Small intestine (tissue), 7 donors: ENCODE data around the gene FRMD4B. TPM values are rescaled to one million over a fixed set of nuclear protein-coding genes. Genes with fewer than 3 reads are reported as not detected.
A peak's percentile ranks its signal among the peaks of the same experiment; 100 is the strongest.

Experiments used
- DNase-seq, 2 donors: peaks; one replicate each; pipeline versions ENCODE4 v3.0.0 to v3.0.0-alpha.2; 2013
- FAIRE-seq: peaks from 2 replicates; lab custom pipeline; 2012; peaks lifted over from hg19 to GRCh38; lab: Jason Lieb, UNC
- H3K27ac ChIP-seq, 3 donors: one replicate each; pipeline ENCODE4 v1.5.1; 2013; ENCODE audit warnings: low read length in 2 of 3, mild to moderate bottlenecking in 2 of 3, control low read depth in 1 of 3, inconsistent platforms in 1 of 3, low read depth in 1 of 3, moderate library complexity in 1 of 3
- H3K27me3 ChIP-seq, 3 donors: one replicate each; pipeline ENCODE4 v1.6.1; 2013; ENCODE audit warnings: low read length in 3 of 3, inconsistent platforms in 1 of 3; ENCODE audit not compliant: control insufficient read depth in 3 of 3, insufficient read depth in 3 of 3
- H3K36me3 ChIP-seq, 3 donors: one replicate each; pipeline ENCODE4 v1.6.1; 2013; ENCODE audit warnings: low read length in 3 of 3, inconsistent platforms in 1 of 3, low read depth in 1 of 3, mild to moderate bottlenecking in 1 of 3, moderate library complexity in 1 of 3; ENCODE audit not compliant: control insufficient read depth in 3 of 3, insufficient read depth in 2 of 3
- H3K4me1 ChIP-seq, 3 donors: one replicate each; pipeline ENCODE4 v1.6.1; 2013; ENCODE audit warnings: low read length in 2 of 3, inconsistent platforms in 1 of 3, low read depth in 1 of 3, mild to moderate bottlenecking in 1 of 3, moderate library complexity in 1 of 3; ENCODE audit not compliant: control insufficient read depth in 3 of 3, insufficient read depth in 2 of 3
- H3K4me3 ChIP-seq, 3 donors: one replicate each; pipeline ENCODE4 v1.5.1; 2013; ENCODE audit warnings: low read length in 3 of 3, control low read depth in 1 of 3, inconsistent platforms in 1 of 3, low read depth in 1 of 3, mild to moderate bottlenecking in 1 of 3, moderate library complexity in 1 of 3
- H3K9me3 ChIP-seq, 2 donors: one replicate each; pipeline ENCODE4 v1.6.1; 2013; ENCODE audit warnings: low read depth in 1 of 2, low read length in 1 of 2; ENCODE audit not compliant: control insufficient read depth in 2 of 2, insufficient read depth in 1 of 2
- WGBS, 3 donors: extraction: QIAGEN DNeasy Blood & Tissue Kit; methylation state at CpG; one replicate each; pipeline ENCODE4 v1.1.7; 2013; 5-methylcytosine and 5-hydroxymethylcytosine counted together
- polyA plus RNA-seq, 4 donors: library from polyadenylated mRNA; stranded (reverse) in 3 of 4; unstranded in 1 of 4; fragments of 200-250 nt in 3 of 4; fragments of 120-200 nt in 1 of 4; gene quantifications; one replicate each; pipeline versions ENCODE4 v1.2.1 to v1.2.3, GENCODE V29; 2013
- donor health status: healthy with polysubstance abuse.
- donor health status: control.
- donor health status: control.
- donor health status: Bipolar disorder and iron deficiency.
- donor health status: healthy.

Gene FRMD4B
- polyA plus RNA-seq, 4 donors: 5.6 to 16.3 (median 8.4) TPM

DNA sequence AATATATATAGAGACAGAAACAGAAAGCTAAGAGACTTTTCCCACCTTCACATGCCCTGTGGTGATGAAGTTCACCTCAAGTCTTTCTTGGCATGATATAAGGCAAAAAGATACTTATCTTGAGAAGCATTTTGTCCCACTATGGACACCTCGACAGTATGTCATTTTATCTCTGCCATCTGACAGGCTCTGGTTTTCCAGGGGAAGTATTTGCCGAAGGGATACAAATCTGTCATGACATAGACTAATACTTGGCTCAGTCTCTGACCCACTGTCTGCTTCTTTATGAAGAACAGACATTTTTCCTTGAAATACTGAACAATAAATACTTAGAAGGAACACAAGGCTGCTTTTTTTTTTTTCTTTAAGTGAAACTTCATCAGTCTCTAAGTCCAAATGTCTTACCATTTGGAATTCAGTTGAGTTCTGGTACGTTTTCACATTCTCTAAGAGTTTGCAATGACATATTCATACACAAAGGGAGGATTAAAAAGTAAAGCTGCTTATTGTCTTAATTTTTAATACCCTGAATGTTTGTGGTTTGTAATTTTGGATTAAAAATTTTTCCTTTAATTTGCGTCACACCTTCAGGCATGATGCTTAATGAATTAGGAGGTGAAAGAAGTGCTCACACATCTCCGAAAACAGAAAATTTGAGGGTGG lies 175.7 kb downstream of the FRMD4B start:
- no peak for DNase-seq
- Histone ChIP-seq H3K27me3 (no peaks in the 10 kb centered on the region), H3K4me3 (no peak overlapping the region), H3K9me3 (no peaks in the 10 kb centered on the region), H3K36me3 (peaks cover 0 to 14% (median 0%) of the 10 kb centered on the region in 3 donors), H3K4me1 (peaks cover 0 to 6% (median 0%) of the 10 kb centered on the region in 3 donors), H3K27ac (no peak overlapping the region)
- WGBS, 3 donors: 87 to 90% (median 90%) methylated on average over 5 of the region's 5 CpGs
- FAIRE-seq: no peak

GRCh38 chr3:69209413-69209812 lies 176.5 kb downstream of the FRMD4B start:
- H3K27ac ChIP-seq: no peak overlapping the region
- DNase-seq (no peak), FAIRE-seq (no peak)
- H3K9me3 ChIP-seq: no peaks in the 10 kb centered on the region
- peaks cover 0 to 6% (median 0%) of the 10 kb centered on the region in 3 donors for H3K4me1 ChIP-seq
- no peak overlapping the region for H3K4me3 ChIP-seq
- H3K36me3 ChIP-seq: peaks cover 0 to 8% (median 0%) of the 10 kb centered on the region in 3 donors
- H3K27me3 ChIP-seq: no peaks in the 10 kb centered on the region

DNA sequence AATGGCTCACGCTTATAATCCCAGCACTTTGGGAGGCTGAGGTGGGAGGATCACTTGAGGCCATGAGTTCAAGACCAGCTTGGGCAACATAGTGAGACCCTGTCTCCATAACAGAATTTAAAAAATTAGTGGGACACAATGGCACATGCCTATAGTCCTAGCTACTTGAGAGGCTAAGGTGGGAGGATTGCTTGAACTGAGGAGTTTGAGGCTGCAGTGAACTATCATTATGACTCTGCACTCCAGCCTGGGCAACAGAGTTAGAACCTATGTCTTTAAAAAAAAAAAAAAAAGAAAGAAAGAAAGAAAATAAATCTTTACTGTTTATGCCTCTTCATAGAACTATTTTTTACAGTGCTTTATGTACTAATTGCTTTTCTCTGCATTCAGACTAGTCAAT lies 178.9 kb downstream of the FRMD4B start:
- DNase-seq: no peak
- Histone ChIP-seq H3K4me3 (no peak overlapping the region), H3K9me3 (no peaks in the 10 kb centered on the region), H3K27ac (no peak overlapping the region), H3K4me1 (peaks cover 0 to 10% (median 0%) of the 10 kb centered on the region in 3 donors), H3K27me3 (no peaks in the 10 kb centered on the region), H3K36me3 (no peaks in the 10 kb centered on the region)
- 96 to 100% (median 96%) methylated on average over 1 of the region's 1 CpG for WGBS, 3 donors
- FAIRE-seq: no peak

DNA sequence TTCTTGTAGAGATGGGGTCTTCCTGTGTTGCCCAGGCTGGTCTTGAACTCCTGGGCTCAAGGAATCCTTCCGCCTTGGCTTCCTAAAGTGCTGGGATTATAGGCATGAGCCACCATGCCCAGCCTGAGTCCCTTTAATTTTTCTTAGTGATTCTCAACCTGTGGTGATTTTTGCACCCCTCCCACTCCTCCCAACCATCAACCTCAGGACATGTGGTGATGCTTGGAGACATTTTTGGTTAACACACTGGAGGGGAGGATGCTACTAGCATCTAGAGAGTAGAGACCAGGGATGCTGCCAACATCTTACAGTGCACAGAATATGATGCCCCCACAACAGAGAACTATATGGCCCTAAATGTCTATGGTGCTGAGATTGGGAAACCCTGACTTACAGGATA lies 180.5 kb downstream of the FRMD4B start:
- Histone ChIP-seq H3K4me1 (peaks cover 0 to 15% (median 3%) of the 10 kb centered on the region in 3 donors), H3K4me3 (no peak overlapping the region), H3K27ac (no peak overlapping the region), H3K27me3 (no peaks in the 10 kb centered on the region), H3K9me3 (no peaks in the 10 kb centered on the region), H3K36me3 (no peaks in the 10 kb centered on the region)
- WGBS, 3 donors: 100% methylated on average over 1 of the region's 1 CpG
- no peak for FAIRE-seq
- no peak for DNase-seq

- Histone ChIP-seq H3K9me3 (no peaks in the 10 kb centered on the region), H3K27ac (no peak overlapping the region), H3K4me1 (peaks cover 0 to 15% (median 3%) of the 10 kb centered on the region in 3 donors), H3K27me3 (no peaks in the 10 kb centered on the region), H3K36me3 (no peaks in the 10 kb centered on the region), H3K4me3 (no peak overlapping the region)
- WGBS, 3 donors: 52 to 63% (median 52%) methylated on average over 8 of the region's 8 CpGs
- DNase-seq: no peak
- FAIRE-seq: no peak
These were observed 181.5 kb downstream of the FRMD4B start for GRCh38 chr3:69204315-69204957.

DNA sequence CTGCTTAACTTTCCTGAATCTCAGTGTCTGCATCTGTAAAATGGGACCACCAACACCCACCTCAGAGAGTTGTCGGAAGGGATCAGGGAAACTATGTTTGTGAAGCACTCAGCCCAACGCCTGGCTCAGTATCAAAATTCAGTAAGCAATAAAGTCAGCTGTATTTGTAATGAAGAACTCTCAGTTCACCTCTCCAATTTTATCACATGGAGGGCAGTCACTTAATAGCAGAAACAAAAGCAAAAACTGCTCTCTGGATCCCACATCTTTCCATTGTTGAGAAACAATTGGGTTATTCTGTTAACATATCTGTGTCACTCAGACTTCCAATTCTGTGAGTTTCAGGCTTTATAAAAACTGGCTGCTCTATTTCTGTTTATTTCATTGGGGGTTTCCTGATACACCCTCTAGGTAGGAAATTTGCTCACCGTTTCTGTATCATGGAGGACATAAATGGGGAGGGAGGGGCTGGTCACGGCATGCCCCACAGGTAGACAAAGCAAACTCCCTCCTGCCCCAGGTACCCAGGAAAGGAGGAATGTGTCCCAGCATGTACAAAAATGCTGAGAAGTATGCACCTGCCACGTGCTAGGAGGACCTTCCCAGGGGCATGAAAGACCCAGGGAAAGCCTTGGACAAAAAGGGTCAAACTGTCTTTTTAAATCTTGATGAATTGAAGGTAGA lies 182.1 kb downstream of the FRMD4B start:
- no peaks in the 10 kb centered on the region for H3K36me3 ChIP-seq
- peaks cover 0 to 15% (median 3%) of the 10 kb centered on the region in 3 donors for H3K4me1 ChIP-seq
- FAIRE-seq (no peak), DNase-seq (peak in 1 of 2 donors; percentile 46)
- 31 to 62% (median 44%) methylated on average over 5 of the region's 5 CpGs for WGBS, 3 donors
- H3K9me3 ChIP-seq: no peaks in the 10 kb centered on the region
- H3K4me3 ChIP-seq: no peak overlapping the region
- H3K27ac ChIP-seq: no peak overlapping the region
- H3K27me3 ChIP-seq: no peaks in the 10 kb centered on the region

GRCh38 chr3:69201658-69202057 lies 184.2 kb downstream of the FRMD4B start:
- no peaks in the 10 kb centered on the region for H3K27me3 ChIP-seq
- DNase-seq (peak; percentile 49 to 53), FAIRE-seq (no peak)
- H3K27ac ChIP-seq: peak overlapping the region in 2 of 3 donors; percentile 12 to 88
- H3K9me3 ChIP-seq: no peaks in the 10 kb centered on the region
- peaks cover 0 to 7% (median 0%) of the 10 kb centered on the region in 3 donors for H3K36me3 ChIP-seq
- 19 to 67% (median 38%) methylated on average over 10 of the region's 10 CpGs for WGBS, 3 donors
- H3K4me3 ChIP-seq: no peak overlapping the region
- H3K4me1 ChIP-seq: peaks cover 0 to 15% (median 3%) of the 10 kb centered on the region in 3 donors

- DNase-seq: peak; percentile 83 to 89
- Histone ChIP-seq H3K27ac (peak overlapping the region; percentile 84 to 91 (median 88)), H3K4me3 (peak overlapping the region; percentile 40 to 75 (median 42)), H3K27me3 (no peaks in the 10 kb centered on the region), H3K36me3 (peaks cover 0 to 9% (median 4%) of the 10 kb centered on the region in 3 donors), H3K9me3 (no peaks in the 10 kb centered on the region), H3K4me1 (peaks cover 0 to 15% (median 3%) of the 10 kb centered on the region in 3 donors)
- no peak for FAIRE-seq
- 10 to 39% (median 22%) methylated on average over 10 of the region's 10 CpGs for WGBS, 3 donors
These were observed 185.4 kb downstream of the FRMD4B start for GRCh38 chr3:69200384-69201068.
